GM21737 (cell line): Measurements from ENCODE around the gene DDX60.
"Not testable (repeated sequence)": the region's sequence is repeated elsewhere in the genome, so short reads cannot be mapped to it uniquely, and the experiment has no call there.

Experiments
- ATAC-seq: cut with Tn5 transposase; IDR thresholded peaks from one replicate; pipeline ENCODE4 v1.9.1; 2021; ENCODE audit warnings: mild to moderate bottlenecking, moderate library complexity; ENCODE audit not compliant: unreplicated experiment

Gene DDX60

DNA sequence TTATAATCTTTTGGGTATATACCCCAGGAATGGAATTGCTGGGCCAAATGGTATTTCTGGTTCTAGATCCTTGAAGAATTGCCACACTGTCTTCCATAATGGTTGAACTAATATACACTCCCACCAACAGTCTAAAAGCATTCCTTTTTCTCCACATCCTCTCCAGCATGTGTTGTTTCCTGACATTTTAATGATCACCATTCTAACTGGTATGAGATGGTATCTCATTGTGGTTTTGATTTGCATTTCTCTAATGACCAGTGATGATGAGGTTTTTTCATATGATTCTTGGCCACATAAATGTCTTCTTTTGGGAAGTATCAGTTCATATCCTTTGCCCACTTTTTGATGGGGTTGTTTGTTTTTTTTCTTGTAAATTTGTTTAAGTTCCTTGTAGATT is 105.0 kb downstream of the DDX60 start:
- ATAC-seq, result not testable (repeated sequence)

DNA sequence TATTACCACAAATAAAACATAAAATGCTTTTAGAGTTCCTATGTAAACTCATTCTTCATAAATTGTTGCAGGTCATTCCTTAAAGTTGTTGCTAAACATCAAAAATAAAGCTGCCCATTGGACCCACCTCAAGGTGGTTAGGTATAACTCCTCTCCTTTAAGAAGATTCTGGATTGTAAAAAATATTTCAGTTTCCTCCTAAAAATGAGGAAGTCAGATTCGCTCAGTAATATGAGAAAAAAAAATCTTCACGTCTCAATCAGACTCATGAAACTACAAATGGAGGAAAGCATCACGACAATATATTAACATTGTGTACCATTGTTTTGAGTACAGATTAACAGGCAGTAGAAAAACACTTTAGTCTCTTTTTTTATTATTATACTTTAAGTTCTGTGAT is 105.9 kb downstream of the DDX60 start:
- ATAC-seq, result no peak

DNA sequence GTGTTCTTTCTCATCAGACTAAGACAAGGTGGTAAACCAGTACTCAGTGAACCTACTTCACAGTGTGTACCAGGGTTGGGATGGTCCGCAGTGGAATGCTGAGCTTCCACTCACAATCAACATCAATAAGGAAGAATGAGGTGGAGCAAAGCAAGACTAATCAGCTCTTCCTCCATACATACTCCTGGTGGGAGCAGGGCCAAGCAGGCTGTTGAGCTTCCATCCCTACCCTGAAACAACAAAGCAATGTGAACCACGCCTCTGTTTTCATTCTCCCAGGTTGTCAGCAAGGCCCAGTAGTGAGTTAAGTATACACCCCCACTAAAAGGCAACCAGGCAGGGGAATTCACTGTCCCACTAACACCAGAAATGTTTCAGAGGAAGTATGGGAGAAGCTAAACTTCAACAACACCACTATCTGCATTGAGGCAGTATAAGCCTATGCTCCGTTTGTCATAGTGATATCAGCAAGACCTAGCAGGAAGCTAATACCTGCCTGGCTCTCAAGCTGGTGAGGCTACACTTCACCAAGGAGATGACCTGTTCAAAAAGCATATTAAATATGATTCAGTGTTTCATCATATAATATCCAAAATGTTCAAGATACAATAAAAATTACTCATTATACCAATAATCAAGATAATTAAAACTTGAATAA is 109.5 kb downstream of the DDX60 start:
- ATAC-seq, result no peak

DNA sequence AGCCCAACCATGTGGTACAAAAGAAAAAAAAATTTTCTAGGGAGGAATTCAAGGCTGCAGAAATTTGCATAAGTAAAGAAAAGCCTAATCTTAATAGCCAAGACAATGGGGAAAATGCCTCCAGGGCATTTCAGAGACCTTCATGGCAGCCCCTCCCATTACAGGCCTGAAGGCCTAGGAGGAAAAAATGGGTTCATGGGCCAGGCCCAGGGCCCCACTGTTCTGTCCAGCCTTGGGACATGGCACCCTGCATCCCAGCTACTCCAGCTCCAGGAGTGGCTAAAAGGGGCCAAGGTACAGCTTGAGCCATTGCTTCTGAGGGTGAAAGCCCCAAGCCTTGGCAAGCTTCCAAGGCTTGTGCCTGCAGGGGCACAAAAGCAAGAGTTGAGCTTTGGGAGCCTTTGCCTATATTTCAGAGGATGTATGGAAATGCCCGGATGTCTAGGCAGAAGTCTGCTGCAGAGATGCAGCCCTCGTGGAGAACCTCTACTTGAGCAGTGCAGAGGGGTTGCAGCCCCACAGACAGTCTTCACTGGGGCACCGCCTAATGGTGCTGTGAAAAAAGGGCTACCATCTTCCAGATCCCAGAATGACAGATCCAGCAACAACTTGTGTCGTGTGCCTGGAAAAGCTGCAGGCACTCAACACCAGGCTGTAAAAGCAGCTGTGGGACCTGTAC is 115.2 kb downstream of the DDX60 start:
- ATAC-seq, result no peak

DNA sequence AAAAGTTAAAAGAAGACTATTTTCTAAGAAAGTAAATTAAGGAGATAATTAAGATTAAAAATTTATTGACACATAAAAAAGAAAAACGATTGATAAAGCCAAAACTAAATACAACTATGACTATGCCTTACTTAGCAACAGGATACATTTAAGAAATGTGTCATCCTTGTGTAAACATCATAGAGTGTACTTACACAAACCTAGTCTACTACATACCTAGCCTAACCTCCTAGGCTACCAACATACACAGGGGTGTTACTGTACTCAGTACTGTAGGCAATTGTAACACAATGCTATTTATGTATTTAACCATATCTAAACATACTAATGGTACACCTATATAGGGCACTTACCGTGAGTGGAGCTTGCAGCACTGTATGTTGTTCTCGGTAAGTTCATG is 117.9 kb downstream of the DDX60 start:
- no peak for ATAC-seq

DNA sequence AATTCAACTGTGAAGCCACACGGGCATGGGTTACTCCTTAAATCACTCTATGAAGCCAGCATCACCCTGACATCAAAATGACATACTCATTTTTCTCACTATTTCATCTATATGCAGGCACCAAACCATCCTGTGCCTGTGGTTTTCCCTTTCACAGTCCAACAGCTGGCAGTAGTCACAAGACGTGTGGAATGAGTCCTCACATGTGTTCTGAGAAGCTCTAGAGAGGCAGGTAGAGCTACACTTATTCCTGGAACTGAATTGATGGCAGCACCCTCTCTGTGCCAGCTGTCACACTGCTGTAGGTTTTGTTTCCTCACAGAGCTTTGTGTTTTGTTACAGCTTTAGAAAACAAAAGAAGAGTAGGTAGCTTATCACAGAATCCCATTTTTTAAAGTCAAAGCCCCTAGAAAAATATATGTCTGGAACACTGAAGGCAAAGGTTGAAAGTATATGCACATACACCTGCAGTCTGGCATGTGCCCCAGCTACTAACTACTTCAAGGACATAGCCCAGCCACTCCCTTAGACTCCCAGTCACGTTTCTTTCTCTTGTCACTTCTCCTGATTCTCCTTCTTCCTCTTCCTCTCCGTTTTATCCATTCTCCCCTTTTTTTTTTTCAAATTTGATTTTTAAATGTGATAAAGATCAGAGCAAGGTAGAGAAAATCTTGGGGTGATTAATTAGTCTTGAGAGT is 119.1 kb downstream of the DDX60 start:
- ATAC-seq, result no peak

DNA sequence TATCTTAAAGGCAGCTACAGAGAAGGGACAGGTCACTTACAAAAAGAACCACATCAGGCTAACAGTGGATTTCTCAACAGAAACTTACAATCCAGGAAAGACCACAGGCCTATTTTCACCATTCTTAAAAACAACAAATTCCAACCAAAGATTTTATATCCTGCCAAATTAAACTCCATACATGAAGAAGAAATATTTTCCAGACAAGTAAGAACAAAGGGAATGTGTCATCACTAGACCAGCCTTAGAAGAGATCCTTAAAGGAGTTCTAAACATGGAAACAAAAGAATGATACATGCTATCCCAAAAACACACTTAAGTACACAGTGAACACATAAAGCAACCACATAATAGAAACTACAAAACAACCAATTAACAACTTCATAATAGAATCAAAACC is 120.6 kb downstream of the DDX60 start:
- ATAC-seq, result no peak

DNA sequence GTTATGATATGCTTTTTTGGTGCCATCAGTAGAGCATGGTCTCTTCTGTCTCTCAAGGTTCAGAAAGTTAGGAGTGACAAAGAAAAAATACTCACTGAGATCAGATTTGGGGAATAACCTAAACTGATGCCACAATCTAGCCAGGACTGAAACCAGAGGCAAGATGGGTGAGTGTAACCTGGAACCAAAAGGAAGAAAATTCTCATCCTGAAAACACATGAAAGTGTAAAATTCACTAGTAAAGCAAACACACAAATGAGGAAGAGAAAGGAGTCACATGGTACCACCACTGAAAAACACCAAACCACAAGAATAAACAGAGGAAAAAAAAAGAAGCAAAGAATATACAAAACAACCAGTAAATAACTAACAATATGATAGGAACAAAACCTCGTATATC is 129.8 kb downstream of the DDX60 start:
- ATAC-seq, result peak; percentile 59

DNA sequence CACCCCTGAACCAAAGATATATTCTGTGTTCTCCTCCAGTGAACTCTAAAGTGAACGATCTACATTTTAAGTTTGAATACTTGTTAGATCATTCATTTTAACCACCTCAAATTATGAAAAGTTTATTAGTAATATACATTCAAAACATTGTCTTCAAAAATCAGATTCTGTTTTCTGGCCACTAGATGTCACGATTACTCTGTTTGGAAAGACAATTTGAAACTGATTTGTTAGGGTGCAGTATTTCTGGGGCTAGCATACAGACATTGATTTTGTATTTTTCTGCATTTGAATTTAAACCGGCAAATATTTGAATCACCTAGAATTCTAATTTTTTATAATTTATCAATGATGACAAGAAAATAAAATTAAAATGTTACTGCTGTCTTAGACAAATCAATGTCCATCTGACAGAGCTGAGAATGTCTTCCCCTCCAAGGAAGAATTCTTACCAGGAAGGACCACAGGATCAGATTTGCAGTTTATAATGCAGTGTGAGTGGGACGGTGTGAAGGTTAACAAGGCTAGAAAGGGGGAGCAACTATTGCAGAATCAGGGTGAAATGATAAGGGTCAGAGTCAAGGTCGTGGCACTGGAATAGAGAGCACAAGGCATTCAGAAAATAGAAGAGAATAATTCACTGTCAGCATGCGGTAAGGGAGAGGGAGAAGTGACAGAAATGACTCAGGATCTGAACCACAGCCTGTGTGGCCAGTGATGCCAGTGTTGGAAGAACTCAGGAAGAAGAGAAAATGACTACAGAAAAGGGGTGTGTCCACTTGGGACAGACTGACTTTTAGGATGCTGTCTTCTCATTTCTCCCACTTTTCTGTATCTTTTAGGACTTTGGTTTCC is 134.6 kb downstream of the DDX60 start:
- no peak for ATAC-seq

DNA sequence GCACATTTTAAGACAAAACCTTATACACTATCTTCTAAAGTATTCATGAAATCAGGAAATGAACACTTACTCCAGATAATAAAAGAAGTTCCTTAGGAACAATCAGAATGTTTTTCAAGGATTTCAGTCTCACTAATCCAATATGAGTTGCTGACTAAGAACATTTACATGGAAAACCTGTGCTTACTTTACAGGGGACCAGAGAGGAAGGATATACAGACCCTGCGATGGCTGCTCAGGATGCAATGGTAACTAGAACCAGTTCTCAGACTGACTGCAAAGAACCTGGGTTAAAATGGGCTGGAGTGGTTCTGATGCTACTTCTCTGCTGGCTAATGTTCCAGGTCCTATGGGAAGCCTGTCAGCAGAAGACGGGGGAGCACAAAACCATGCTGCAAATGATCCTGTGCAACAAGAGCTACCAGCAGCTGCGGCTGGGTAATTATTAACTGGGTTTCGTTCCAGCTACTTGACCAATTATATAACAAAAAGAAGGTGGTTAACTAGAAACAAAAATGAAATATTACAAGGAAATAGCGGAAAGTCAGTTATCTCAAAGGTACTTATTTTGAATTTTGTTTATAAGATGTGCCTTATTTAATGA is 140.9 kb downstream of the DDX60 start:
- ATAC-seq, result no peak

DNA sequence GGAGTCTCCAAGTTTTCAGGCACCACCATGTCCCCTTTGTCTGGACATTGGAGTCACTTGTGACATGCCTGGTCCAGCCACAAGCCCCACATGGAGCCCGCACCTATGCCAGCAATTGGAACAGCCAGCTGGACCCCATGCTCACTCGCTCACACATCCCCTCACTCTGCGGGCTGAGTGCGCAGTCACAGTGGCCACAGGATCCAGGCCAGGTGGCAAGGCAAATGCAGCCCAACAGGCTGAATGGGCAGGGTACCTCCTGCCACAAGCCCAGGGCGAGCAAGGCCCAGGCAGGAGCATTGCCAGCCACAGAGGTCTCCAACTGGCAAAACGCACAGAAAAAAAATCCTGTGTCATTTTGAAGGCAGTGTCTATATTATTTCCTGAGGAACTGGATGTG is 144.2 kb downstream of the DDX60 start:
- ATAC-seq, result no peak

DNA sequence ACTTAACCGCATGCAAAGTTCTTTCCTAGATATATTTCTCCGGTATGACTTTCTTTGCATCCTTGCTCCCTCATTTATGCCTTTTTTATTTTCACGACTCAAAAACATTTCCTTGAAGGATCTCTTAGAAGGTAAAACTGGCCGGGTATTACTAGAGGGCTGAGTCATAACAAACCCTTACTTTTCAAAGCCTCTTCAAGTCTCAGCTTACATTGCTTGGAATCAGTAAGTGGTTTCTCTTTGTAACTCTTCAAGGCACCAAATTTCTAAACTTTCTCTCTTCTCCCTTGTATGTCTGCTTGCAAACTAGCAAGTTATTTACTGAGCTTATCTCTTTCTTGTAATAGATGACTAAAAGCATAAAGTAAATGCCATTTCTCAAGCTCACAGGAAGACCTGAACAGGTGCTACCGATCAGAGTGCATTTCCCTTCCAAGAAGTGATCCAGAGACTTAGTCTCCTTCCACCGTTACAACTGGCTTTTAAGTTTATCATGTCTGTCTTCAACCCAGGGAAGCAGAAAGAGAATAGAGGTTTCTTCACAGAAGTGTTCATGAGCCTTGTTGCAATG is 150.8 kb downstream of the DDX60 start:
- no peak for ATAC-seq
